ENCODE measurements around the gene IFT25. TPM values are rescaled to one million over a fixed set of nuclear protein-coding genes. Genes with fewer than 3 reads are reported as not detected.

Gene IFT25
- total and polyA plus RNA-seq, 2 of the 13 experiments (the other 11 are each of a cell fraction or from before 2014, with no cell fraction given): 19.7 to 48.0 TPM

- TF ChIP-seq ESRRA (CRISPR knock-in tag; IDR thresholded peaks at IDR 0.05; ENCODE audit: low read depth): no peak
- no peak for TF ChIP-seq NFATC3 (CRISPR knock-in tag; IDR thresholded peaks at IDR 0.05)
- TF ChIP-seq MIER2 (CRISPR knock-in tag; IDR thresholded peaks at IDR 0.05): no peak
Measured at GRCh38 chr1:53979712-53980450, 34.4 kb upstream of the IFT25 start (continued).

- 87% methylated on average over 7 of the region's 7 CpGs for WGBS (ENCODE audit: low lambda C conversion rate)
- Histone ChIP-seq H2AFZ (ENCODE audit: low read length) (no peak overlapping the region), H3K27me3 (ENCODE audit: control insufficient read depth in 1 of 2, insufficient read depth in 2 of 2, low read length in 2 of 2) (no peaks in the 10 kb centered on the region), H3K4me2 (ENCODE audit: low read depth, low read length) (no peak overlapping the region), H3K9ac (ENCODE audit: insufficient read depth, low read depth, low read length) (no peak overlapping the region), H3K4me1 (ENCODE audit: insufficient read depth, low read length) (peaks cover 20% of the 10 kb centered on the region), H3K79me2 (ENCODE audit: insufficient read depth, low read length) (no peaks in the 10 kb centered on the region), H3K27ac (ENCODE audit: extremely low read length, insufficient read depth, low read length) (no peak overlapping the region), H4K20me1 (ENCODE audit: insufficient read depth, low read length) (no peaks in the 10 kb centered on the region), H3K4me3 (replicated peaks in 1 of 3; ENCODE audit: insufficient read depth in 1 of 3, low read depth in 2 of 3, low read length in 3 of 3) (no peak overlapping the region), H3K9me3 (ENCODE audit: low read length) (no peaks in the 10 kb centered on the region), H3K36me3 (replicated peaks in 1 of 2; ENCODE audit: control insufficient read depth in 1 of 2, insufficient read depth in 2 of 2, low read length in 2 of 2) (no peaks in the 10 kb centered on the region)
- ChIA-PET POLR2A (no interaction called here), CTCF (ENCODE audit: low intra/inter-chr PET ratio, low total read pairs) (no interaction called here)
- FAIRE-seq (no peak), ATAC-seq (no peak), DNase-seq (ENCODE audit: low spot score) (no peak)
- in situ Hi-C loops (cut with HindIII; ENCODE audit: extremely low pct_ligation_motif_present, low pct_unique_long_range_greater_than_20kb) (no loop called here), intact Hi-C loops (cut with micrococcal nuclease; ENCODE audit: unreplicated experiment) (no loop called here)
- BruUV-seq (replicated peaks): no TSS peak
- TF ChIP-seq ZNF800 (CRISPR knock-in tag; IDR thresholded peaks at IDR 0.05) (no peak), ZSCAN12 (CRISPR knock-in tag; IDR thresholded peaks at IDR 0.05) (no peak), AKAP8 (CRISPR knock-in tag; IDR thresholded peaks at IDR 0.05) (no peak), KLF11 (CRISPR knock-in tag; IDR thresholded peaks at IDR 0.05) (no peak)
Measured at GRCh38 chr1:53975861-53976260, 30.4 kb upstream of the IFT25 start.

Measured in HepG2 (cell line).